Activated T-cell treated with anti-CD3 and anti-CD28 coated beads, Interleukin-2, amount 50 U/mL, for 24 hours (primary cell): Measurements from ENCODE around the gene MAGEB16.

ENCODE experiments used
- DNase-seq: peaks from one replicate; pipeline ENCODE4 v3.0.0-alpha.2; 2020
- H3K27ac Mint-ChIP-seq: 2 replicates; pipeline ENCODE4 v1.8.0; 2020; ENCODE audit warnings: mild to moderate bottlenecking, mixed read lengths
- H3K27me3 Mint-ChIP-seq: 2 replicates; pipeline ENCODE4 v1.8.0; 2020; ENCODE audit warnings: mixed read lengths
- H3K36me3 Mint-ChIP-seq: 2 replicates; pipeline ENCODE4 v1.8.0; 2020; ENCODE audit warnings: low read depth, mixed read lengths
- H3K4me1 Mint-ChIP-seq: 2 replicates; pipeline ENCODE4 v1.8.0; 2020; ENCODE audit warnings: low read depth, mixed read lengths
- H3K4me3 Mint-ChIP-seq: 2 replicates; pipeline ENCODE4 v1.8.0; 2020; ENCODE audit warnings: mild to moderate bottlenecking, moderate library complexity, mixed read lengths
- H3K9me3 Mint-ChIP-seq: 2 replicates; pipeline ENCODE4 v1.8.0; 2020; ENCODE audit warnings: mixed read lengths

The MAGEB16 gene

DNA sequence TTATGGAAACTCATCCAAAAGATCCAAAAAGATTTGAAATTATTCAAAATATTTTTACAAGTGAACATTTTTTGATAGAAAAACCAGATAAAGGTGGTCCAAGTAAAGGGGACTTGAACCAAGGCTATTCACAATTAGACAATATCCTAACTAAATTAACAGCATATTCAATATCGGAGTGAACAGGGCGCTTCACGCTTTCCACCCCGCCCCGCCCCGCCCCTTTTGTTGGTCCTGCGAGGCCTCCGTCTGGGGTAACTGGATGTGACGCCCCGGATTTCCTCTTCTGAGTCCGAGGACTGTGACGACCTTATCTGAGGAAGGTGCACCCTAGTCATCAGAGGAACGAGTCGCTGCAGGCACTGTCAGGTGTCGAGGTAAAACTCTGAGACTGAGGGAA, at the start of gene MAGEB16:
MAGEB16 (plus strand) TSS at position 301 of the 400 bp plus-strand sequence. CDS start 3,855 bp downstream, outside the sequence.
- no peak for DNase-seq
- Mint-ChIP-seq H3K27me3 (peaks cover 12% of the 10 kb centered on the region), H3K4me3 (no peak within 1 kb of the TSS), H3K4me1 (no peaks in the 10 kb centered on the region), H3K36me3 (no peaks in the 10 kb centered on the region), H3K27ac (no peak within 1 kb of the TSS), H3K9me3 (no peaks in the 10 kb centered on the region)

DNA sequence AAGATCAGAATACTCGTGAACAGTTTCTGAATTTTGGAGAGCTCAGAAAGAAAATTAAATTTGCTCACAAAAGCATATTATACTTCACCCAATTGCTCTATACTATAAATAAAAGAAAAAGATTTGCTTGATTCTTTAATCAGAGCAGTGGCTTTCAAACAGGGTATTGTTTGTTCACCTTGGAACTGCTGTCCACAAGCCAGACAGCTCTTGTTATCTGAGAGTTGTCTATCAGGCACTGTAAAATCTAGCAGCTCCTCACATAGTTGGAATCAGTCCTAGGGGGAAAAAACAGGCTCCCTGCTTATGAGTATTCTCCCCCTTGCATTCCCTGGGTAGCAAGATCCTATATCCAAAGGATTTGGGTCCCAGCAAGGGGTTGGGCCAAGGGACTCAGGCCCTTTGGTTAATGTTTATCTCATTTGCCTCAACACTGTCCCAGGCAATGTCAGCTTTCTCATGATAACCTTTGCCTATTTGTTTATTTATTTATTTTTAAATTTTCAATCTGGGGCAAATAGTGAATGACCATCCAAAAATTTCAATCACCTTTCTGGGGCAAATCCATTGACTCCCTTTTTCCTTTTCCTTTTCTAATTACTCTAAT, 24.1 kb upstream of the MAGEB16 start:
- H3K4me3 Mint-ChIP-seq: no peak overlapping the region
- H3K27me3 Mint-ChIP-seq: no peaks in the 10 kb centered on the region
- H3K9me3 Mint-ChIP-seq: no peaks in the 10 kb centered on the region
- no peak overlapping the region for H3K27ac Mint-ChIP-seq
- no peaks in the 10 kb centered on the region for H3K36me3 Mint-ChIP-seq
- H3K4me1 Mint-ChIP-seq: no peaks in the 10 kb centered on the region
- no peak for DNase-seq

DNA sequence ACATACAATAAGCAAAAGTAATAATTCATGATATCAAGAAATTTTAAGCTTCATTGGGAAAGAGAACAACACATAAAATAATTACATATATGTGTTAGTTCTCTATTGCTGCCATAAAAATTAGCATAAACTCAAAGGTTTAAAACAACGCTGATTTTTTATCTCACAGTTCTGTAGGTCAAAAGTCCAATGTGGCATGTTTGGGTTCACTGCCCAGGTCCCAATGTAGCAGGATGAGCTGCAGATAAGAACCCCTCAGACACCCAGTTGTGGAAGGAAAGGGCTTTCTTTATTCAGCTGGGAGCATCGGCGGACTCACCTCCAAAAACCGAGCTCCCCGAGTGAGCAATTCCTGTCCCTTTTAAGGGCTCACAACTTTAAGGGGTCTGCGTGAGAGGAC, 13.1 kb upstream of the MAGEB16 start:
- no peak overlapping the region for H3K4me3 Mint-ChIP-seq
- no peaks in the 10 kb centered on the region for H3K9me3 Mint-ChIP-seq
- no peaks in the 10 kb centered on the region for H3K36me3 Mint-ChIP-seq
- H3K27ac Mint-ChIP-seq: no peak overlapping the region
- H3K27me3 Mint-ChIP-seq: peaks cover 8% of the 10 kb centered on the region
- no peaks in the 10 kb centered on the region for H3K4me1 Mint-ChIP-seq
- no peak for DNase-seq

DNA sequence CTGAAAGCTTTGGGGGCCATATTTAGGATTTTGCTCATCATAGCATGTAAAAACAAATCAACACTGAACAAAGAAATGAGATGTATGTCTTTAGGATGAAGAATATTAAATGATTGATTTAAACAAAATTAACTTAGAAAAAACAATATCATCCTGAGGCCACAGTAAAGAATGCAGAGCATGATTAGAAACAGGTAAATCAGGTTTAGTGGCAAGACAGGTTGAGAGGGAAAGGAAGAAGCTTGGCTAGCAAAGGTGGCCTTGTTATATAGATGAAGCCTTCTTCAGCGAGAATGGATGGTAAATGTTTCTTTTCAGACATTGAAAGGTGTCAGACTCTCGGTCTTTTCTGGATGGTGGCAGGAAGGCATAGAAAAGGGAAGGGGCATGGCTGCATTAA, 11.9 kb upstream of the MAGEB16 start:
- Mint-ChIP-seq H3K36me3 (no peaks in the 10 kb centered on the region), H3K27ac (no peak overlapping the region), H3K4me1 (no peaks in the 10 kb centered on the region), H3K9me3 (no peaks in the 10 kb centered on the region), H3K4me3 (no peak overlapping the region), H3K27me3 (peaks cover 6% of the 10 kb centered on the region)
- no peak for DNase-seq

DNA sequence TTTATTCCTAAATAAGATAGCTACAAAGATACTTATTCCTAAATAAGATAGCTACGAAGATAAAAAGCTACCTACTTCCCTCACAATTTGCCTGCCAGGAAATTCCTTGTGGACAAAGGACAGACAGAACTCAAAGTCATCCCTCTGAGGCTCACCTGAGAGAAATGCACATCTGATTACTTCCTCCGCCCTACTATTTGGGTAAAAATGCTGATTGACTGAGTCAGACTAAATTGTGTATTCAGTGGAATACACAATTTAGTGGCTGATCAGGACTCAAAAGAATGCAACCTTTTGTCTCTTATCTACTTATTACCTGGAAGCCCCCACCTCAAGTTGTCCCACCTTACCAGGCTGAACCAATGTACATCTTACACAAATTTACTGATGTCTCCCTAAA, 10.3 kb upstream of the MAGEB16 start:
- Mint-ChIP-seq H3K4me1 (no peaks in the 10 kb centered on the region), H3K36me3 (no peaks in the 10 kb centered on the region), H3K27me3 (peaks cover 3% of the 10 kb centered on the region), H3K27ac (no peak overlapping the region), H3K4me3 (no peak overlapping the region), H3K9me3 (no peaks in the 10 kb centered on the region)
- no peak for DNase-seq

DNA sequence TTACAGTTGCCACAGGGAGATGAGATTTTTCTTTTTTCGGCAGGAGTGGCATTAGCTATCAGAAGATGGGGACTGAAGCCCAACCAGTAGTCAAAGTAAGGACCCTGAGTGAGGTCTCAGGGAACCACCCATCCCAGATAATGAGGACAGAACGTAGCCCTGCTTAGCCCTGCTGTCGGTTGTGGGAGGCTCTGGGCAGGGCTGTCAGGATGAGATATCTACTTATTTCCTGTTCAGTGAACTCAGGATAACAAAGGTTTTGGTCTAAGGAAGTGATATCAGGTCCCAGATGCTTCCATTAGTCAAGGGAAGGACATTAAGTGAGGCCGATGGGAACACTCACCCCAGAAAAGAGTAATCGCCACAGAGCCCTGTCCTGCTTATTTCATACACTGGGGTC, 2.3 kb downstream of the MAGEB16 start:
- Mint-ChIP-seq H3K36me3 (no peaks in the 10 kb centered on the region), H3K9me3 (no peaks in the 10 kb centered on the region)
- no peak for DNase-seq

DNA sequence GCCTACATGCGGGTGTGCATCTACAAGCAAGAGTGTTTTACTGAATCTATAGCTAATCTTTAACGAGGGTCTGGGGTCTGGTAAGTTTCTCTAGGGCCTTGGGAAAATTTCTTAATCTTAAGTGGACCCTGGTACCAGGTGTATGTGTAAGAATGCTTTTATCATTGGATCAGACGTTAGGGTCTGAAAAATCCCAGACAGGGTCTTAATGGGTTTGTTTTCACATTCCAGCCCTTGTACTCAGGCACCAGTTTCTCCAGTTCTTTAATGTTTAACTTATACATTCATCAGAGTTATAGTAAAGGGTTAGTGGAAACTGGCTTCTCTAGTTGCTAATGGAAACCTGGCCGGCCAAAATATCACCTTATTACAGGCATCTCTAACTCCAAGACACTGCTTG, 11.6 kb downstream of the MAGEB16 start:
- peaks cover 30% of the 10 kb centered on the region for H3K27me3 Mint-ChIP-seq
- no peak overlapping the region for H3K27ac Mint-ChIP-seq
- peaks cover 4% of the 10 kb centered on the region for H3K9me3 Mint-ChIP-seq
- no peak for DNase-seq
- H3K4me1 Mint-ChIP-seq: no peaks in the 10 kb centered on the region
- no peak overlapping the region for H3K4me3 Mint-ChIP-seq
- no peaks in the 10 kb centered on the region for H3K36me3 Mint-ChIP-seq

More for the DNA sequence above, 2.3 kb downstream of the MAGEB16 start:
- H3K27me3 Mint-ChIP-seq: peaks cover 19% of the 10 kb centered on the region
- no peaks in the 10 kb centered on the region for H3K4me1 Mint-ChIP-seq
- no peak overlapping the region for H3K4me3 Mint-ChIP-seq
- H3K27ac Mint-ChIP-seq: no peak overlapping the region

DNA sequence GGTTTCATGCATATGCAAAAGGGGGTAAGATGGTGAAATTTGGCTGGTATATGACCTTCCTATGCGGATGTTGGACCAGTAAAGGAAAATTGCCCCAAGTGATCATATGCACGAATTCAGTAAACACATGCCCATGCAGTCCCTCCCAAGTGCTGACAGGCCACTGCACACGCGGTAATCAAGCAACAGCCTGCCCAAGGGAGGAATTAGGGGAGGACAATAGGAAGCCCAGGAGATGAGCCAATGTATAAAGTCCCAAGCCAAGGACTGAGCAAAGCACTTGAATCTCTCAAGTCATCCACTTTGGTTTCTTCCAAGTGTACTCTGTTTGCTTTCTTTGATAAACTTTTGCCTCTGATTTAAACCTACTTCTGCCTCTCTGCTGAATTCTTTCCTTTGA, 21.1 kb downstream of the MAGEB16 start:
- Mint-ChIP-seq H3K4me3 (no peak overlapping the region), H3K9me3 (no peaks in the 10 kb centered on the region), H3K4me1 (no peaks in the 10 kb centered on the region), H3K36me3 (no peaks in the 10 kb centered on the region), H3K27me3 (peaks cover 24% of the 10 kb centered on the region), H3K27ac (no peak overlapping the region)
- DNase-seq: no peak

DNA sequence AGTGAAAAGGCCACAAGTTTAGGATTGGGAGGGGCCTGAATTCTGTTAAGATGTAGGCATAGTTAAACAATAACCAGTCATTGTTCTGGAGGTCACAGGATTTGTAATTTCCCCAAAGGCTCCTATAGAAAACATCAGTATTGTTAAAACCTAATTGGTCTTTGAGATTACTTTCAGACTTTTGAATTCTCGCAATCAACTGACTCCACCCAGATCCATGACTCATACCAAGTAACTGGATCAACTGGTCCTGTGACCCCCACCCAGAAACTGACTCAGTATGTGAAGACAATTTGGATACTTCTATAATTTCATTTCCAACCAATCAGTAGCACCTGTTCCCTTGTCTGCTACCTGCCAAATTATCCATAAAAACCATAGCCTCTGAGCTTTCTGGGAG, 28.4 kb downstream of the MAGEB16 start:
- no peaks in the 10 kb centered on the region for H3K4me1 Mint-ChIP-seq
- DNase-seq: no peak
- no peaks in the 10 kb centered on the region for H3K9me3 Mint-ChIP-seq
- peaks cover 16% of the 10 kb centered on the region for H3K27me3 Mint-ChIP-seq
- H3K36me3 Mint-ChIP-seq: no peaks in the 10 kb centered on the region
- no peak overlapping the region for H3K27ac Mint-ChIP-seq
- H3K4me3 Mint-ChIP-seq: no peak overlapping the region

DNA sequence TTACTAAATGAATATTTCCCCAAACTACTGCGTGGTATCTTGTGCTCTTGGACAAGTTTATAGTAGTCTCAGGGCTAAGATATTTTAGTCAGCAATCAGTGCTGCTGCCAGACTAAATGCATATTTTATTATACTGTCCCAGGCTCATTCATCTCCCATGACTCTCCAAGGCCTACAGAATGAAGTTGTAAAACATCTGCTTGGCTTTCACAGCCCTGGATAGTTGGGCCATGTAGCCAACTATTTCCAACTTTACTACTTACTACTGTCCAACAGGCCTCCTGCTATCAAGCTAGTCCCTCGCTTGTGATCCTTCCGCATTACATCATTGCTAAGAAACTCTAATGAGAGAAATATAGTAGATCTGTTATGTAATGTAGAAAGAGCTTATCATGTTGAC, 31.4 kb downstream of the MAGEB16 start:
- H3K4me1 Mint-ChIP-seq: no peaks in the 10 kb centered on the region
- peaks cover 16% of the 10 kb centered on the region for H3K27me3 Mint-ChIP-seq
- no peak overlapping the region for H3K4me3 Mint-ChIP-seq
- DNase-seq: no peak
- no peaks in the 10 kb centered on the region for H3K36me3 Mint-ChIP-seq
- H3K9me3 Mint-ChIP-seq: no peaks in the 10 kb centered on the region
- H3K27ac Mint-ChIP-seq: no peak overlapping the region

DNA sequence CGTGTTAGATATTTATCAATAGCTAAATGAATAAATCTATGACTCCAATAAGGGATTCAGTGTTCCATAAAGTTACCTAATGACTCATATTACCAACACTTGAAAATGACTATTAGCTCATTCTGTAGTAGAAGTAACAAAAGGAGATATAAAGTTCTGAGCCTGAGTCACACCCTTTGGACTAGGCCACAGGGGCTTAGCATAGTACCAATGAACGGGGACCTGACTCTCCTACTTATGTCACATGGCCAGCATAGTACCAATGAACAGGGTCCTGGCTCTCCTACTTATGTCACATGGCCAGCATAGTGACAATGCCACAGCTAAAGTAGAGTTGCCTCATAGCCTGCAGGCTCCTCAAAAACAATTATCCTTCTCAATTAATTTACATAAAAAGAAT, 43.7 kb downstream of the MAGEB16 start:
- H3K27ac Mint-ChIP-seq: no peak overlapping the region
- no peaks in the 10 kb centered on the region for H3K9me3 Mint-ChIP-seq
- no peaks in the 10 kb centered on the region for H3K36me3 Mint-ChIP-seq
- no peak overlapping the region for H3K4me3 Mint-ChIP-seq
- H3K27me3 Mint-ChIP-seq: peaks cover 3% of the 10 kb centered on the region
- DNase-seq: no peak
- H3K4me1 Mint-ChIP-seq: no peaks in the 10 kb centered on the region

DNA sequence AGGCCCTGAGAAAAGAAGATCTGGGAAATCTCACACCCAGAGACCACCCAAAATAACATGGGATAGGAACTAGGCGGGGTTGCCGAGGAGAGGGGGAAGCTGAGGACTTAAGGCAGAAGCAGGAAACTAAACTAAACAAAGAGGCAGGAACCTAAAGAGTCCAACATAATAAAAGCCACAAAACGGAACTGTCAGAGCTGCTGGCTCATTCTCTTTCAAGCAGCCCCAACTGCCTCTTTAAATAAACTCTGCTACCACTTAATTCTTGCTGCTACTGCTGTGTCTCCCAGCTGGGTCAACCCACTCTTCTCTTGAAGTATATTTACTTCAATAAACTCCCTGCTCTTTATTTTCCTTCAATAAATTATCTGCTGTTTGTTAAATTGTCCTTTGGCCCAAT, 44.5 kb downstream of the MAGEB16 start:
- no peaks in the 10 kb centered on the region for H3K9me3 Mint-ChIP-seq
- H3K36me3 Mint-ChIP-seq: no peaks in the 10 kb centered on the region
- H3K4me3 Mint-ChIP-seq: no peak overlapping the region
- H3K4me1 Mint-ChIP-seq: no peaks in the 10 kb centered on the region
- no peak for DNase-seq
- no peak overlapping the region for H3K27ac Mint-ChIP-seq
- peaks cover 5% of the 10 kb centered on the region for H3K27me3 Mint-ChIP-seq

DNA sequence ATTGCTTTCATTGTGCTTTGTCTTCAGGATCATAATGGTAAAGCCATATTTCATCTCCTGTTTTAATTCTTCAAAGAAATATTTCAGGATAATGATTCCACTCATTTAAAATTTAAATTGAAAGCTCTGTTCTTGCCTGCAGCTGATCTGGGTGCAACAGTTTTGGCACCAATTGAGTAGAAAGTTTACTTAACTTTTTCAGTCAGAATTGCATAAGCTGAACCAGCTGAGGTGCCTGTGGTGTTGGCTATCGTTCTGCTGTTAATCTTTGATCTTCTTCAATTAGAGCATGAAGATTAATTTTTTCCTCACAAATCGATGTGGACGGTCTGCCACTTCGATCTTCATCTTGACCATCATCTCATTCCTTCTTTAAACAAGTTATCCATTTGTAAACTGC, 49.6 kb downstream of the MAGEB16 start:
- Mint-ChIP-seq H3K27ac (no peak overlapping the region), H3K27me3 (peaks cover 13% of the 10 kb centered on the region), H3K36me3 (no peaks in the 10 kb centered on the region), H3K4me3 (no peak overlapping the region), H3K9me3 (no peaks in the 10 kb centered on the region), H3K4me1 (no peaks in the 10 kb centered on the region)
- no peak for DNase-seq
